Measurements from ENCODE around the gene MIS18BP1. TPM values are rescaled to one million over a fixed set of nuclear protein-coding genes. Genes with fewer than 3 reads are reported as not detected.
"Not testable (repeated sequence)": the region's sequence is repeated elsewhere in the genome, so short reads cannot be mapped to it uniquely, and the experiment has no call there.

Gene MIS18BP1
- total and polyA plus RNA-seq, 9 donors: 12.5 to 44.3 (median 20.4) TPM

DNA sequence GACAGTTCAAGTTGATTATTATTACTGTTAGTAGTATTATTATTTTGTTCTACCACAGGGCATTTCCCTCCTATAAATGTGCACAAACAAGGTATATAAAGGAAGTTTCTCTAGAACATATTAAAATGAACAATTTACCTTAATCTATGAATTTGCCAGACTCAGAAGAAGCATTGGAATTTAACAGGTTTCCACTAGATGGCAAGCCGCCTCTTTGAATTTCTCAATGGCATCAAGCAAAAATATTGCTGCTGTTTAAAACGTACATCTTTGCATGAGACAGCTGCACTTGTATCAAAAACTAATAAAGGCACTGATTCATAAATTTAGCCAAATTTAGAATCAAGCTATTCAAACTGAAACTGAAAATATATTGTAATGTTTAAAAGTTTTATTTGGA is 34.6 kb upstream of the MIS18BP1 start:
- H3K4me3 ChIP-seq: no peak overlapping the region
- WGBS, 3 donors: 19 to 29% (median 27%) methylated on average over 2 of the region's 2 CpGs
- intact Hi-C loops (cut with DNase I): no loop called here
- no peaks in the 10 kb centered on the region for H3K27me3 ChIP-seq
- no peak for TF ChIP-seq EP300 (IDR thresholded peaks at IDR 0.05)
- no peak for TF ChIP-seq POLR2A (IDR thresholded peaks at IDR 0.05)
- TF ChIP-seq, protein P1, sequence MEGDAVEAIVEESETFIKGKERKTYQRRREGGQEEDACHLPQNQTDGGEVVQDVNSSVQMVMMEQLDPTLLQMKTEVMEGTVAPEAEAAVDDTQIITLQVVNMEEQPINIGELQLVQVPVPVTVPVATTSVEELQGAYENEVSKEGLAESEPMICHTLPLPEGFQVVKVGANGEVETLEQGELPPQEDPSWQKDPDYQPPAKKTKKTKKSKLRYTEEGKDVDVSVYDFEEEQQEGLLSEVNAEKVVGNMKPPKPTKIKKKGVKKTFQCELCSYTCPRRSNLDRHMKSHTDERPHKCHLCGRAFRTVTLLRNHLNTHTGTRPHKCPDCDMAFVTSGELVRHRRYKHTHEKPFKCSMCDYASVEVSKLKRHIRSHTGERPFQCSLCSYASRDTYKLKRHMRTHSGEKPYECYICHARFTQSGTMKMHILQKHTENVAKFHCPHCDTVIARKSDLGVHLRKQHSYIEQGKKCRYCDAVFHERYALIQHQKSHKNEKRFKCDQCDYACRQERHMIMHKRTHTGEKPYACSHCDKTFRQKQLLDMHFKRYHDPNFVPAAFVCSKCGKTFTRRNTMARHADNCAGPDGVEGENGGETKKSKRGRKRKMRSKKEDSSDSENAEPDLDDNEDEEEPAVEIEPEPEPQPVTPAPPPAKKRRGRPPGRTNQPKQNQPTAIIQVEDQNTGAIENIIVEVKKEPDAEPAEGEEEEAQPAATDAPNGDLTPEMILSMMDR (IDR thresholded peaks at IDR 0.05): no peak
- no peak overlapping the region for H3K27ac ChIP-seq
- H3K9me3 ChIP-seq: no peaks in the 10 kb centered on the region
- H3K36me3 ChIP-seq: no peaks in the 10 kb centered on the region
- H3K4me1 ChIP-seq (ENCODE audit: insufficient read depth): no peaks in the 10 kb centered on the region
- no peak for DNase-seq

DNA sequence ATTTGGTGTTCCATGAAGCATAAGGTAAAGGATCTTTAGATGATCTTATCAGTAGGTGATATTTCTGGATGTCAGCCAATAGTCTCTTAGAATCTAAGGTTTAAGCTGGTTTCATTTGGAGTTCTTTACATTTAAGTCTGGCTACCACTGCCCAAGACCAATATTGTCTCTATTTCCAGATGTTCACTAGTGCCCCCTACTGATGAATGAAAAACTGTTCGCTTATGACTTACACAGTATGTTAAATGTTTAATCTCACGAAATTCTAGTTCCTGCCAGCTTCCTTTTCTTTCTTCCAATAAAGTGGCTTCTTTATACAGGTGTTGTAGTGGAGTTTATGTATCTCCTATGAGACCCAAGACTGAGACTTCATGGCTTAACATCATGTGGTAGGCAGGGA is 31.8 kb upstream of the MIS18BP1 start:
- 90 to 94% (median 91%) methylated on average over 2 of the region's 2 CpGs for WGBS, 3 donors
- Histone ChIP-seq H3K4me3 (no peak overlapping the region), H3K9me3 (peaks cover 0 to 3% of the 10 kb centered on the region in 2 donors), H3K4me1 (ENCODE audit: insufficient read depth) (no peaks in the 10 kb centered on the region), H3K27ac (no peak overlapping the region), H3K36me3 (no peaks in the 10 kb centered on the region), H3K27me3 (no peaks in the 10 kb centered on the region)
- intact Hi-C loops (cut with DNase I): no loop called here
- no peak for DNase-seq
- no peak for TF ChIP-seq EP300 (IDR thresholded peaks at IDR 0.05)
- TF ChIP-seq POLR2A (IDR thresholded peaks at IDR 0.05): no peak
- TF ChIP-seq, protein P1 (IDR thresholded peaks at IDR 0.05): no peak

DNA sequence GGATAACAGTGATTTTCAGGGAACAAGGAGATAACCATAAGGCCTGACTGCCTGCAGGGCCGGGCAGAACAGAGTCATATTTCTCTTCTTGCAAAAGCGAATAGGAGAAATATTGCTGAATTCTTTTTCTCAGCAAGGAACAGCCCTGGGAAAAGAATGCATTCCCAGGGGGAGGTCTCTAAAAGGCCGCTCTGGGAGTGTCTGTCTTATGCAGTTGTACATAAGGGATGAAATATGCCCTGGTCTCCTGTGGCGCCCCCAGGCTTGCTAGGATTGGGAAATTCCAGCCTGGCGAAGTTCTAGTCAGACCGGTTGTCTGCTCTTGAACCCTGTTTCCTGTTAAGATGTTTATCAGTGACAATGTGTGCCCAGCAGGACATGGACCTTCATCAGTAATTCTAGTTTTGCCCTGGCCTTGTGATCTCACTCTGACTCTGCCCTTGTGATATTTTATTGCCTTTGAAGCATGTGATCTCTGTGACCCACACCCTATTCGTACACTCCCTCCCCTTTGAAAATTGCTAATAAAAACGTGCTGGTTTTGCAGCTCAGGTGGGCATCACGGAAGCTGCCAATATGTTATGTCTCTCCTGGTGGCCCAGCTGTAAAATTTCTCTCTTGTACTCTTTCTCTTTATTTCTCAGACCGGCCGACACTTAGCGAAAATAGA is 28.9 kb upstream of the MIS18BP1 start:
- H3K27ac ChIP-seq; H3K27me3 ChIP-seq; H3K4me1 ChIP-seq (ENCODE audit: insufficient read depth); intact Hi-C loops (cut with DNase I); H3K36me3 ChIP-seq; DNase-seq; H3K9me3 ChIP-seq; H3K4me3 ChIP-seq: not testable (repeated sequence)
- 91 to 93% (median 92%) methylated on average over 12 of the region's 12 CpGs for WGBS, 3 donors

DNA sequence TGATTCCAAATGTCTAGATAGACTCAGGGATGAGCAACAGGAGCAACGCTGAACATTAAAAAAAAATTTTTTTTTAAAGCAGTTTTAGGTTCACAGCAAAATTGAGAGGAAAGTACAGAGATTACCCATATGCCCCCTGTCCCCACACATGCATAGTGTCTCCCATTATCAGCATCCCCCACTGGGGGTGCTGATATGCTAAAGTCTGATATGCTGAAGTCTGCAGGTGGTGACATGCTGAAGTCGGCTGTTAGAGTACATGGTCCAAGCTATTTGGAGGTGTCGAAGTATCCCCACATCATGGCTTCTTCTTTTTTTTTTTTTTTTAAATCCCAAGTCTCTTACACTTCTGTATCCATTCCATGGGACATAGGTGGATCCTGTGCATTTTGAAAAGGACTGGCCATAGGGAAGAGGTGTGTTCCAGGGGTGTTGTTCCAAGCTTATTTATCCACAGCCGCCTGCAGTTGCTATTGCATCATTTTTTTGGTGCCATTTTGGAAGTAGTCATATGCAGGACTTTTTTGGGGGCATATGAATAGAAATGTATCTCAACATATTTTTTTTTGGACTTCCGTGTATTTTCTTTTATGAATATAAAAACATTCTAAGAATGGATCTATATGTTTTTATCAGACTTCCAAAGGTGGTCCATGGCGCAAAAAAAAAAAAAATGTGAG is 19.0 kb upstream of the MIS18BP1 start:
- Histone ChIP-seq H3K27me3 (no peaks in the 10 kb centered on the region), H3K4me3 (no peak overlapping the region), H3K36me3 (no peaks in the 10 kb centered on the region), H3K4me1 (ENCODE audit: insufficient read depth) (no peaks in the 10 kb centered on the region), H3K9me3 (no peaks in the 10 kb centered on the region), H3K27ac (no peak overlapping the region)
- intact Hi-C loops (cut with DNase I): no loop called here
- 95% methylated on average over 6 of the region's 6 CpGs for WGBS, 3 donors
- TF ChIP-seq EP300 (IDR thresholded peaks at IDR 0.05) (no peak), POLR2A (IDR thresholded peaks at IDR 0.05) (no peak)
- TF ChIP-seq, protein P1 (IDR thresholded peaks at IDR 0.05): no peak
- DNase-seq: no peak

DNA sequence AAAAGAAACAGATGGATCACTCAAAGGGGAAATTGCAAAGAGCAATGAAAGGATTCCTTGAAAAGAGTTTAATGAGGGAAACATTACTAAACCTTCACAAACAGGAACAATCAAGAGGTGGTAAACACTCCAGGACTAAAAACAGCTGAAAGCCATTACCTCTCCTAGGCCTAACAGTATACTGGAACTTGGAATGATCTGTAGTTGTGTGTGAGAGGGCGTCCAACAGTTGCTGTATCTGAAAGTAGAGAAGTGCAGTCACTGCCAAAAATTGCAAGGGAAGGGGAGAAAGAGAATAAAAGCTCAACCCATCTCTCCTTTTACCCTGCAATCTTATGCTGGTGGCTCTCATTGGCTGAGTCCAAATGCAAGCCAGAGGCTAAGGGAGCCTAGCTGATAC is 17.0 kb upstream of the MIS18BP1 start:
- no peak overlapping the region for H3K4me3 ChIP-seq
- TF ChIP-seq POLR2A (IDR thresholded peaks at IDR 0.05): no peak
- TF ChIP-seq, protein P1 (IDR thresholded peaks at IDR 0.05): no peak
- TF ChIP-seq EP300 (IDR thresholded peaks at IDR 0.05): no peak
- intact Hi-C loops (cut with DNase I): no loop called here
- DNase-seq: no peak
- no peaks in the 10 kb centered on the region for H3K36me3 ChIP-seq
- H3K9me3 ChIP-seq: no peaks in the 10 kb centered on the region
- no peaks in the 10 kb centered on the region for H3K4me1 ChIP-seq (ENCODE audit: insufficient read depth)
- WGBS, 3 donors: 0 to 13% (median 9%) methylated on average over 1 of the region's 1 CpG
- H3K27ac ChIP-seq: no peak overlapping the region
- H3K27me3 ChIP-seq: no peaks in the 10 kb centered on the region

Measured in ovary (tissue), 9 donors.